Erythroblast (primary cell): ENCODE measurements around the gene CHGA.

Experiments used
- GATA1 ChIP-seq: IDR thresholded peaks from 2 replicates; pipeline ENCODE4 v1.6.1; 2011; ENCODE audit warnings: low read depth, mild to moderate bottlenecking, control low read depth, low read length, moderate library complexity
- POLR2A ChIP-seq: IDR thresholded peaks from 2 replicates; pipeline ENCODE4 v1.6.1; 2011; ENCODE audit warnings: mild to moderate bottlenecking, low read length

DNA sequence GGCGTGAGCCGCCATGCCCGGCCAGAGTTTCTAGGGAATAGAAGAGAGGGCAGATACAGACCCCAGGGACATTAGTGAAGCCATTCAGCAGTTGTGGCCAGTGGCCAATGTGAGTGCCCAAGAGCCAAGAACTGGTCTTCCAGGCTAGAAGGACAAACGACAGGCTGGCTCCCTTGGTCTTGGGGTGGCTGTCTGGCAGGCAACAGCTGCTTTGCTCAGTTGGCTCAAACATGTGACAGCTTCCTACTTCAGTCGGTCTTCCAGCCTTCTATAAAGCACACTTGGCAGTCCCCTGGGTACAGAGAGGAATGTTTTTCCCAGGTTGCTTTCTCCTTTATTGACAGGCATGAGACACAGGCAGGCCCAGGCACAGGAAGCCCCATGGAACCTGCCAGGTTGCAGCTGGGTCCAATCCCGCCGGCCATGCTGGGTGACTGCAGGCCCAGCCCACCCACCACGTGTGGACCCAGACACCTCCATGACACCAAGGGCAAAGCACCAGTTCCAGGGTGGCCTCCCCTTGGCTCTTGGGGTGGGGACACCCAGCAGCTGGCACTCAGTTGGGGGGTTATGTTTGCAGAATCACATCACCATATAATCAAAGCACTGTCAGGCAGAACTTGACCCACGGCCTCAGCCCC is 15.4 kb downstream of the CHGA start:
- TF ChIP-seq POLR2A: no peak
- no peak for TF ChIP-seq GATA1
